Type B pancreatic cell (in vitro differentiated cells): ENCODE results near the gene ANKUB1. TPM values are rescaled to one million over a fixed set of nuclear protein-coding genes. Genes with fewer than 3 reads are reported as not detected.

Experiments used
- DNase-seq: peaks from one replicate; pipeline ENCODE4 v3.0.0; 2021; ENCODE audit warnings: mixed read lengths; ENCODE audit not compliant: unreplicated experiment; ENCODE audit errors: extremely low spot score
- H3K27ac Mint-ChIP-seq: 2 replicates; pipeline ENCODE4 v1.8.0; 2021; ENCODE audit warnings: mild to moderate bottlenecking, mixed read lengths
- H3K27me3 Mint-ChIP-seq: 2 replicates; pipeline ENCODE4 v1.8.0; 2021; ENCODE audit warnings: mixed read lengths
- H3K36me3 Mint-ChIP-seq: 2 replicates; pipeline ENCODE4 v1.8.0; 2021; ENCODE audit warnings: mixed read lengths
- H3K4me1 Mint-ChIP-seq: one replicate; pipeline ENCODE4 v1.8.0; 2021; ENCODE audit warnings: mixed read lengths; ENCODE audit not compliant: unreplicated experiment
- H3K4me3 Mint-ChIP-seq: 2 replicates; pipeline ENCODE4 v1.8.0; 2021; ENCODE audit warnings: mild to moderate bottlenecking, mixed read lengths
- H3K9me3 Mint-ChIP-seq: 2 replicates; pipeline ENCODE4 v1.8.0; 2021; ENCODE audit warnings: mixed read lengths
- CTCF ChIP-seq: fragments of 200-600 bp; sonication (generic); conservative IDR thresholded peaks from 2 replicates; pipeline ENCODE4 v1.5.0; 2021; ENCODE audit warnings: antibody characterized with exemption, mild to moderate bottlenecking
- total RNA-seq: library from RNA; stranded (reverse); gene quantifications from 2 replicates; pipeline ENCODE4 v1.2.1, GENCODE V29; 2021; ENCODE audit warnings: low replicate concordance

ANKUB1 gene
- total RNA-seq, 1 donor from 2014 or later, result 0.82 TPM

GRCh38 chr3:149796026-149796425 lies 3.7 kb upstream of the ANKUB1 start:
- Mint-ChIP-seq H3K4me3 (no peak overlapping the region), H3K4me1 (no peaks in the 10 kb centered on the region), H3K27ac (no peak overlapping the region), H3K27me3 (peaks cover 3% of the 10 kb centered on the region), H3K9me3 (no peaks in the 10 kb centered on the region), H3K36me3 (no peaks in the 10 kb centered on the region)
- TF ChIP-seq CTCF, result no peak
- no peak for DNase-seq

GRCh38 chr3:149790698-149791097 lies 1.7 kb downstream of the ANKUB1 start:
- Mint-ChIP-seq H3K9me3 (no peaks in the 10 kb centered on the region), H3K4me1 (no peaks in the 10 kb centered on the region), H3K27ac (no peak overlapping the region), H3K27me3 (peaks cover 6% of the 10 kb centered on the region), H3K4me3 (no peak overlapping the region), H3K36me3 (no peaks in the 10 kb centered on the region)
- TF ChIP-seq CTCF, result no peak
- DNase-seq, result no peak

- no peak overlapping the region for H3K27ac Mint-ChIP-seq
- no peak for DNase-seq
- H3K36me3 Mint-ChIP-seq, result no peaks in the 10 kb centered on the region
- no peaks in the 10 kb centered on the region for H3K9me3 Mint-ChIP-seq
- H3K27me3 Mint-ChIP-seq, result peaks cover 6% of the 10 kb centered on the region
- no peaks in the 10 kb centered on the region for H3K4me1 Mint-ChIP-seq
- no peak overlapping the region for H3K4me3 Mint-ChIP-seq
- no peak for TF ChIP-seq CTCF
Measured at GRCh38 chr3:149790268-149790667, 2.1 kb downstream of the ANKUB1 start.

GRCh38 chr3:149784064-149784704 lies 8.2 kb downstream of the ANKUB1 start:
- H3K4me1 Mint-ChIP-seq, result peaks cover 5% of the 10 kb centered on the region
- H3K4me3 Mint-ChIP-seq, result no peak overlapping the region
- TF ChIP-seq CTCF, result no peak
- no peaks in the 10 kb centered on the region for H3K27me3 Mint-ChIP-seq
- peak overlapping the region; percentile 81 for H3K27ac Mint-ChIP-seq
- DNase-seq, result no peak
- no peaks in the 10 kb centered on the region for H3K36me3 Mint-ChIP-seq
- H3K9me3 Mint-ChIP-seq, result peaks cover 5% of the 10 kb centered on the region

GRCh38 chr3:149783576-149783975 lies 8.8 kb downstream of the ANKUB1 start:
- no peak for TF ChIP-seq CTCF
- Mint-ChIP-seq H3K36me3 (no peaks in the 10 kb centered on the region), H3K9me3 (peaks cover 5% of the 10 kb centered on the region), H3K27ac (peak overlapping the region; percentile 81), H3K4me3 (no peak overlapping the region), H3K27me3 (no peaks in the 10 kb centered on the region), H3K4me1 (peaks cover 5% of the 10 kb centered on the region)
- no peak for DNase-seq

- Mint-ChIP-seq H3K9me3 (peaks cover 5% of the 10 kb centered on the region), H3K36me3 (no peaks in the 10 kb centered on the region), H3K27ac (no peak overlapping the region), H3K4me3 (no peak overlapping the region), H3K4me1 (peaks cover 5% of the 10 kb centered on the region), H3K27me3 (no peaks in the 10 kb centered on the region)
- DNase-seq, result no peak
- no peak for TF ChIP-seq CTCF
Measured at GRCh38 chr3:149781741-149782140, 10.6 kb downstream of the ANKUB1 start.
